Measurements from ENCODE around the gene PHF14. TPM values are rescaled to one million over a fixed set of nuclear protein-coding genes. Genes with fewer than 3 reads are reported as not detected.

The PHF14 gene
- total RNA-seq, 1 experiment from 2014 or later, result 35.4 TPM

DNA sequence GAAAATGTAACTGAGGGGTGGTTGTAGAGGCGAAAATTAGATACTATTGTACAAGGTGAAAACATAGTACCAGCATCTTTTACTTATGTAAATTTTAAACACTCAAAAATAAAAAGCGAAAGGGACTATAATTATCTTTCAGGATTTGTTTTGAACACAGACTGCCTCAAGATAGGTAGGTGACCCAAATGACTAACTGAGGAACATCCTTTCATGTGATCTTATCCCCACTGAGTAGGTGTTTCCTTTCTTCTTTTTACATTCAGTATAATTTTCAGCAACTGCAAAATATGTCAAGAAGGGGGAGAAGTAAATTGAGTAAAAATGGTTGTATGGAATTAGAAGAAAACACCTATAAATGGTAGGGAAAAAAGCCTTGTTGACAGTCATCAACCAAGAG lies 236.7 kb downstream of the PHF14 start:
- intact Hi-C loops (cut with micrococcal nuclease), result loop anchor here (5.0 to 10.0 kb wide), 2 partner anchors 176 to 238 kb away; partner anchors contain the start of gene PHF14
- Histone ChIP-seq H3F3A (ENCODE audit: low read length, unreplicated experiment) (no peaks in the 10 kb centered on the region), H3K4me1 (ENCODE audit: insufficient read depth, low read length) (peaks cover 15% of the 10 kb centered on the region), H2AFZ (ENCODE audit: low read length) (no peak overlapping the region), H3K9me3 (ENCODE audit: low read length) (no peaks in the 10 kb centered on the region), H3K27ac (ENCODE audit: low read length) (no peak overlapping the region), H3K79me2 (ENCODE audit: low read length) (no peaks in the 10 kb centered on the region), H3K27me3 (ENCODE audit: low read length) (no peaks in the 10 kb centered on the region), H4K20me1 (ENCODE audit: low read length) (no peaks in the 10 kb centered on the region), H3K9me2 (replicated peaks; ENCODE audit: low read length) (no peaks in the 10 kb centered on the region), H3K9ac (ENCODE audit: low read length) (no peak overlapping the region), H3K4me2 (ENCODE audit: low read length) (no peak overlapping the region), H3K4me3 (ENCODE audit: low read length) (no peak overlapping the region), H3K36me3 (ENCODE audit: low read depth, low read length) (no peaks in the 10 kb centered on the region)
- ChIA-PET CTCF (no interaction called here), POLR2A (ENCODE audit: unreplicated experiment) (no interaction called here)
- DNase-seq (no peak), ATAC-seq (no peak)
- TF ChIP-seq, protein P1, sequence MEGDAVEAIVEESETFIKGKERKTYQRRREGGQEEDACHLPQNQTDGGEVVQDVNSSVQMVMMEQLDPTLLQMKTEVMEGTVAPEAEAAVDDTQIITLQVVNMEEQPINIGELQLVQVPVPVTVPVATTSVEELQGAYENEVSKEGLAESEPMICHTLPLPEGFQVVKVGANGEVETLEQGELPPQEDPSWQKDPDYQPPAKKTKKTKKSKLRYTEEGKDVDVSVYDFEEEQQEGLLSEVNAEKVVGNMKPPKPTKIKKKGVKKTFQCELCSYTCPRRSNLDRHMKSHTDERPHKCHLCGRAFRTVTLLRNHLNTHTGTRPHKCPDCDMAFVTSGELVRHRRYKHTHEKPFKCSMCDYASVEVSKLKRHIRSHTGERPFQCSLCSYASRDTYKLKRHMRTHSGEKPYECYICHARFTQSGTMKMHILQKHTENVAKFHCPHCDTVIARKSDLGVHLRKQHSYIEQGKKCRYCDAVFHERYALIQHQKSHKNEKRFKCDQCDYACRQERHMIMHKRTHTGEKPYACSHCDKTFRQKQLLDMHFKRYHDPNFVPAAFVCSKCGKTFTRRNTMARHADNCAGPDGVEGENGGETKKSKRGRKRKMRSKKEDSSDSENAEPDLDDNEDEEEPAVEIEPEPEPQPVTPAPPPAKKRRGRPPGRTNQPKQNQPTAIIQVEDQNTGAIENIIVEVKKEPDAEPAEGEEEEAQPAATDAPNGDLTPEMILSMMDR (conservative IDR thresholded peaks at IDR 0.05; ENCODE audit: low read depth, low read length), result no peak
- TF ChIP-seq EZH2phosphoT487 (IDR thresholded peaks at IDR 0.05; ENCODE audit: borderline replicate concordance, low read length) (no peak), EZH2 (IDR thresholded peaks at IDR 0.05; ENCODE audit: low read length, unreplicated experiment) (no peak)
- BruUV-seq (replicated peaks), result no TSS peak

- no peak for TF ChIP-seq EZH2phosphoT487 (IDR thresholded peaks at IDR 0.05; ENCODE audit: borderline replicate concordance, low read length)
- TF ChIP-seq, protein P1 (conservative IDR thresholded peaks at IDR 0.05; ENCODE audit: low read depth, low read length), result peak; percentile 84
- H3F3A ChIP-seq (ENCODE audit: low read length, unreplicated experiment), result no peaks in the 10 kb centered on the region
- peak overlapping the region; percentile 68 for H3K4me2 ChIP-seq (ENCODE audit: low read length)
- H3K27ac ChIP-seq (ENCODE audit: low read length), result no peak overlapping the region
- H3K9ac ChIP-seq (ENCODE audit: low read length), result no peak overlapping the region
- no peaks in the 10 kb centered on the region for H3K79me2 ChIP-seq (ENCODE audit: low read length)
- no peaks in the 10 kb centered on the region for H3K36me3 ChIP-seq (ENCODE audit: low read depth, low read length)
- CTCF ChIA-PET, result interaction anchor here (0.5 to 1.1 kb wide), 4 partner anchors 27 to 1462 kb away, joined by 3 to 9 read pairs (median 5); no protein-coding TSS in a partner anchor
- H4K20me1 ChIP-seq (ENCODE audit: low read length), result no peaks in the 10 kb centered on the region
- POLR2A ChIA-PET (ENCODE audit: unreplicated experiment), result no interaction called here
- peak; percentile 66 for ATAC-seq
- peaks cover 15% of the 10 kb centered on the region for H3K4me1 ChIP-seq (ENCODE audit: insufficient read depth, low read length)
- peak overlapping the region; percentile 45; the same call in 1 of the 2 replicates for H3K4me3 ChIP-seq (ENCODE audit: low read length)
- no peaks in the 10 kb centered on the region for H3K9me3 ChIP-seq (ENCODE audit: low read length)
- H3K9me2 ChIP-seq (replicated peaks; ENCODE audit: low read length), result no peaks in the 10 kb centered on the region
- DNase-seq, result peak; percentile 71
- peak overlapping the region; percentile 69 for H2AFZ ChIP-seq (ENCODE audit: low read length)
- BruUV-seq (replicated peaks), result no TSS peak
- intact Hi-C loops (cut with micrococcal nuclease), result loop anchor here (1.0 to 10.0 kb wide), 5 partner anchors 37 to 323 kb away; partner anchors contain the start of gene PHF14
- no peaks in the 10 kb centered on the region for H3K27me3 ChIP-seq (ENCODE audit: low read length)
Observed at GRCh38 chr7:11212080-11212711, 238.5 kb downstream of the PHF14 start.

GRCh38 chr7:11212816-11213215 lies 239.1 kb downstream of the PHF14 start:
- H3K9ac ChIP-seq (ENCODE audit: low read length), result no peak overlapping the region
- TF ChIP-seq EZH2 (IDR thresholded peaks at IDR 0.05; ENCODE audit: low read length, unreplicated experiment) (no peak), EZH2phosphoT487 (IDR thresholded peaks at IDR 0.05; ENCODE audit: borderline replicate concordance, low read length) (no peak)
- TF ChIP-seq, protein P1 (conservative IDR thresholded peaks at IDR 0.05; ENCODE audit: low read depth, low read length), result no peak
- no peaks in the 10 kb centered on the region for H3K27me3 ChIP-seq (ENCODE audit: low read length)
- intact Hi-C loops (cut with micrococcal nuclease), result loop anchor here (1.0 to 10.0 kb wide), 5 partner anchors 36 to 324 kb away; partner anchors contain the start of gene PHF14
- no peaks in the 10 kb centered on the region for H3K9me3 ChIP-seq (ENCODE audit: low read length)
- H3K4me1 ChIP-seq (ENCODE audit: insufficient read depth, low read length), result peaks cover 15% of the 10 kb centered on the region
- DNase-seq (peak; percentile 84), ATAC-seq (peak; percentile 92)
- ChIA-PET POLR2A (ENCODE audit: unreplicated experiment) (no interaction called here), CTCF (interaction anchor here (0.6 kb wide), 1 partner anchor 178 kb away, joined by 3 read pairs; no protein-coding TSS in a partner anchor)
- H3K4me3 ChIP-seq (ENCODE audit: low read length), result peak overlapping the region; percentile 45; the same call in 1 of the 2 replicates
- H4K20me1 ChIP-seq (ENCODE audit: low read length), result no peaks in the 10 kb centered on the region
- H3F3A ChIP-seq (ENCODE audit: low read length, unreplicated experiment), result no peaks in the 10 kb centered on the region
- H3K4me2 ChIP-seq (ENCODE audit: low read length), result peak overlapping the region; percentile 68
- no peaks in the 10 kb centered on the region for H3K36me3 ChIP-seq (ENCODE audit: low read depth, low read length)
- H3K9me2 ChIP-seq (replicated peaks; ENCODE audit: low read length), result 0 out of 2 replicates have a peak, but pooled peaks cover under 1% of the 10 kb centered on the region
- no peaks in the 10 kb centered on the region for H3K79me2 ChIP-seq (ENCODE audit: low read length)
- no TSS peak for BruUV-seq (replicated peaks)
- H3K27ac ChIP-seq (ENCODE audit: low read length), result no peak overlapping the region
- 0 out of 2 replicates have a peak overlapping the region, but pooled peaks have one; percentile 69 for H2AFZ ChIP-seq (ENCODE audit: low read length)

All from PC-3 (cell line).